GM20000 (cell line): ENCODE data around the gene CACNA1H.

Experiments used
- DNase-seq: peaks from one replicate; pipeline ENCODE4 v3.0.0; 2012; ENCODE audit warnings: low spot score
- CTCF ChIP-seq: IDR thresholded peaks from 2 replicates; pipeline ENCODE4 v1.5.1; 2012; ENCODE audit warnings: mild to moderate bottlenecking, control low read depth; ENCODE audit errors: extremely low read depth, missing control alignments

CACNA1H gene

GRCh38 chr16:1123525-1124230 is 29.2 kb upstream of the CACNA1H start:
- no peak for DNase-seq
- TF ChIP-seq CTCF, result no peak

- no peak for TF ChIP-seq CTCF
- DNase-seq, result no peak
These were observed 28.6 kb upstream of the CACNA1H start for GRCh38 chr16:1124291-1124690.

GRCh38 chr16:1124795-1125194 is 28.1 kb upstream of the CACNA1H start:
- no peak for DNase-seq
- no peak for TF ChIP-seq CTCF

- DNase-seq, result no peak
These were observed 27.4 kb upstream of the CACNA1H start for GRCh38 chr16:1125471-1125870.

GRCh38 chr16:1126044-1126443 is 26.9 kb upstream of the CACNA1H start:
- no peak for TF ChIP-seq CTCF
- DNase-seq, result no peak

More at GRCh38 chr16:1125471-1125870, 27.4 kb upstream of the CACNA1H start:
- no peak for TF ChIP-seq CTCF

- no peak for DNase-seq
- no peak for TF ChIP-seq CTCF
These were observed 26.3 kb upstream of the CACNA1H start for GRCh38 chr16:1126586-1126985.

GRCh38 chr16:1127101-1127500 is 25.8 kb upstream of the CACNA1H start:
- DNase-seq, result no peak
- no peak for TF ChIP-seq CTCF
